ENCODE results near the gene BLM. TPM values are rescaled to one million over a fixed set of nuclear protein-coding genes. Genes with fewer than 3 reads are reported as not detected.
A peak's percentile ranks its signal among the peaks of the same experiment; 100 is the strongest.

Gene BLM
- total RNA-seq, 1 experiment from 2014 or later: 41.3 TPM

- no peak overlapping the region for H4K8ac ChIP-seq (replicated peaks; ENCODE audit: insufficient read length, low read depth, low read length)
- H3K56ac ChIP-seq (ENCODE audit: insufficient read length, low read depth, low read length): no peak overlapping the region
- H4K20me1 ChIP-seq (ENCODE audit: control insufficient read depth, insufficient read depth, insufficient read length): no peaks in the 10 kb centered on the region
- H3K4me2 ChIP-seq (ENCODE audit: insufficient read depth, insufficient read length, low read length): no peak overlapping the region
- no peaks in the 10 kb centered on the region for H3K79me1 ChIP-seq (ENCODE audit: insufficient read depth, low read depth, low read length, poor library complexity, severe bottlenecking)
- no peak overlapping the region for H3K14ac ChIP-seq (ENCODE audit: insufficient read depth, low read length)
- Mint-ChIP-seq H3K36me3 (ENCODE audit: insufficient read depth in 1 of 3, low read depth in 3 of 3) (no peaks in the 10 kb centered on the region), H3K9me3 (no peaks in the 10 kb centered on the region; a peak in 1 of 5 replicates), H3K27me3 (ENCODE audit: low read depth) (no peaks in the 10 kb centered on the region), H3K4me1 (peaks cover 8 to 9% of the 10 kb centered on the region in 2 experiments), H3K27ac (peak overlapping the region in 1 of 3 experiments; percentile 71; a peak in 2 of 7 replicates), H3K4me3 (no peak overlapping the region)
- no peak overlapping the region for H3T11ph ChIP-seq (ENCODE audit: low read length)
- no peak overlapping the region for H2BK120ac ChIP-seq (ENCODE audit: low read depth, low read length, poor library complexity, severe bottlenecking)
- no peak for TF ChIP-seq CTCF (conservative IDR thresholded peaks at IDR 0.05)
- H3K23ac ChIP-seq (ENCODE audit: insufficient read length, low read depth, low read length): no peak overlapping the region
- H4K91ac ChIP-seq (ENCODE audit: insufficient read length, low read depth, low read length): no peak overlapping the region
- no CpG with 5 or more reads among the region's 7 CpGs for WGBS (ENCODE audit: extremely low coverage, insufficient read length, low lambda C conversion rate)
- no peaks in the 10 kb centered on the region for H3K27me3 ChIP-seq (ENCODE audit: insufficient read depth, low read length)
- H3K4me1 ChIP-seq (ENCODE audit: insufficient read depth, low read length): peaks cover 2% of the 10 kb centered on the region; the same call in 1 of the 2 replicates
- no peak overlapping the region for H3K4ac ChIP-seq (ENCODE audit: low read depth, low read length)
- H3K27ac ChIP-seq (ENCODE audit: insufficient read length, low read depth, low read length): no peak overlapping the region
- H3K9me3 ChIP-seq (ENCODE audit: control insufficient read depth, low read depth, low read length): no peaks in the 10 kb centered on the region
- no peak overlapping the region for H3K9ac ChIP-seq (ENCODE audit: extremely low read depth, insufficient read length, low read length)
- no peak for DNase-seq
- H4K5ac ChIP-seq (ENCODE audit: insufficient read length, low read depth, low read length): no peak overlapping the region
- no peaks in the 10 kb centered on the region for H3K79me2 ChIP-seq (ENCODE audit: insufficient read depth, low read length)
- H2BK12ac ChIP-seq (ENCODE audit: insufficient read length, low read depth, low read length): no peak overlapping the region
- H3K23me2 ChIP-seq (ENCODE audit: insufficient read length, low read depth, low read length, poor library complexity, severe bottlenecking): no peaks in the 10 kb centered on the region
- H2BK20ac ChIP-seq (ENCODE audit: low read depth, low read length, poor library complexity, severe bottlenecking): no peak overlapping the region
- H2BK15ac ChIP-seq (ENCODE audit: low read depth, low read length): no peak overlapping the region
- no peak overlapping the region for H2AK5ac ChIP-seq (ENCODE audit: insufficient read length, low read length)
- no peak overlapping the region for H3K18ac ChIP-seq (ENCODE audit: insufficient read length, low read depth, low read length)
- no peak overlapping the region for H2BK5ac ChIP-seq (ENCODE audit: insufficient read length, low read length)
- H2AFZ ChIP-seq (ENCODE audit: low read length): no peak overlapping the region
Measured at GRCh38 chr15:90860450-90860849, 143.3 kb downstream of the BLM start.

Data from H9 (cell line).